Mesothelial cell of epicardium (in vitro differentiated cells): Measurements from ENCODE around the gene PNPLA2. TPM values are rescaled to one million over a fixed set of nuclear protein-coding genes. Genes with fewer than 3 reads are reported as not detected.

Source experiments
- DNase-seq, 2 experiments: peaks; one replicate each; pipeline ENCODE4 v3.0.0; 2021; ENCODE audit warnings: low spot score in 2 of 2; ENCODE audit not compliant: unreplicated experiment in 2 of 2
- H3K27ac Mint-ChIP-seq: 2 replicates; pipeline ENCODE4 v1.8.0; 2021; ENCODE audit warnings: mixed read lengths
- H3K27me3 Mint-ChIP-seq: 2 replicates; pipeline ENCODE4 v1.8.0; 2021; ENCODE audit warnings: low read depth, mixed read lengths
- H3K36me3 Mint-ChIP-seq: 2 replicates; pipeline ENCODE4 v1.8.0; 2021; ENCODE audit warnings: mixed read lengths
- H3K4me1 Mint-ChIP-seq: 2 replicates; pipeline ENCODE4 v1.8.0; 2021; ENCODE audit warnings: mixed read lengths
- H3K4me3 Mint-ChIP-seq: 2 replicates; pipeline ENCODE4 v1.8.0; 2021; ENCODE audit warnings: mild to moderate bottlenecking, moderate library complexity, mixed read lengths
- H3K9me3 Mint-ChIP-seq: 2 replicates; pipeline ENCODE4 v1.8.0; 2021; ENCODE audit warnings: mixed read lengths
- CTCF ChIP-seq: fragments of 200-600 bp; sonication (generic); IDR thresholded peaks from one replicate; pipeline ENCODE4 v1.5.0; 2021; ENCODE audit warnings: antibody characterized with exemption; ENCODE audit not compliant: unreplicated experiment
- total RNA-seq: library from RNA; stranded (reverse); gene quantifications from 3 replicates; pipeline ENCODE4 v1.2.1, GENCODE V29; 2021

Gene PNPLA2
- total RNA-seq, 1 donor from 2014 or later = 50.9 TPM

- H3K9me3 Mint-ChIP-seq = no peaks in the 10 kb centered on the region
- no peak for TF ChIP-seq CTCF
- no peaks in the 10 kb centered on the region for H3K36me3 Mint-ChIP-seq
- H3K4me1 Mint-ChIP-seq = peaks cover 11% of the 10 kb centered on the region
- no peaks in the 10 kb centered on the region for H3K27me3 Mint-ChIP-seq
- no peak for DNase-seq
- peak overlapping the region; percentile 94 for H3K27ac Mint-ChIP-seq
- H3K4me3 Mint-ChIP-seq = peak overlapping the region; percentile 83
Measured at GRCh38 chr11:796565-797295, 22.0 kb upstream of the PNPLA2 start.

GRCh38 chr11:797296-798092, 21.2 kb upstream of the PNPLA2 start:
- Mint-ChIP-seq H3K27ac (peak overlapping the region; percentile 94), H3K36me3 (no peaks in the 10 kb centered on the region)

GRCh38 chr11:798093-798713, 20.5 kb upstream of the PNPLA2 start, which contains the start of gene SLC25A22:
Gene SLC25A22, minus strand, starts transcription at chr11:798281. Its CDS starts 3,275 bp downstream, at chr11:795006.
- peak within 1 kb of the TSS; percentile 94 for H3K27ac Mint-ChIP-seq
- peak; percentile 86 for TF ChIP-seq CTCF
- DNase-seq = peak; percentile 80 to 94

More at GRCh38 chr11:797296-798092, 21.2 kb upstream of the PNPLA2 start:
- TF ChIP-seq CTCF = no peak
- DNase-seq = peak; percentile 70 to 82
- Mint-ChIP-seq H3K4me3 (peak overlapping the region; percentile 83), H3K4me1 (peaks cover 11% of the 10 kb centered on the region), H3K27me3 (no peaks in the 10 kb centered on the region), H3K9me3 (no peaks in the 10 kb centered on the region)

GRCh38 chr11:799641-800316, 18.9 kb upstream of the PNPLA2 start:
- Mint-ChIP-seq H3K27me3 (no peaks in the 10 kb centered on the region), H3K36me3 (no peaks in the 10 kb centered on the region), H3K27ac (no peak overlapping the region), H3K4me1 (peaks cover 22% of the 10 kb centered on the region), H3K4me3 (peak overlapping the region; percentile 6), H3K9me3 (no peaks in the 10 kb centered on the region)
- DNase-seq = no peak
- no peak for TF ChIP-seq CTCF

More at GRCh38 chr11:798093-798713, 20.5 kb upstream of the PNPLA2 start, which contains the start of gene SLC25A22:
- H3K36me3 Mint-ChIP-seq = no peaks in the 10 kb centered on the region
- peaks cover 11% of the 10 kb centered on the region for H3K4me1 Mint-ChIP-seq
- H3K4me3 Mint-ChIP-seq = peak within 1 kb of the TSS; percentile 83
- H3K27me3 Mint-ChIP-seq = no peaks in the 10 kb centered on the region
- H3K9me3 Mint-ChIP-seq = no peaks in the 10 kb centered on the region

GRCh38 chr11:800473-800872, 18.2 kb upstream of the PNPLA2 start:
- Mint-ChIP-seq H3K27ac (no peak overlapping the region), H3K9me3 (no peaks in the 10 kb centered on the region)

More at GRCh38 chr11:800473-800872, 18.2 kb upstream of the PNPLA2 start:
- H3K4me3 Mint-ChIP-seq = no peak overlapping the region
- no peak for TF ChIP-seq CTCF
- no peaks in the 10 kb centered on the region for H3K27me3 Mint-ChIP-seq
- DNase-seq = no peak
- H3K36me3 Mint-ChIP-seq = no peaks in the 10 kb centered on the region
- H3K4me1 Mint-ChIP-seq = peaks cover 22% of the 10 kb centered on the region
